GM23338 (cell line): ENCODE measurements around the gene KRT37. TPM values are rescaled to one million over a fixed set of nuclear protein-coding genes. Genes with fewer than 3 reads are reported as not detected.

Experiments
- ATAC-seq: fragments of 200-7000 bp; cut with Tn5 transposase; 3 replicates; pipeline ENCODE4 v1.9.1; 2020
- DNase-seq: peaks from one replicate; pipeline ENCODE4 v3.0.0-alpha.2; 2015; ENCODE audit warnings: low spot score
- H2AFZ ChIP-seq: fragments of 200-600 bp; sonication (generic); 2 replicates; pipeline ENCODE4 v1.8.0; 2016; ENCODE audit warnings: antibody characterized with exemption, mild to moderate bottlenecking, moderate library complexity
- H3F3A ChIP-seq: fragments of 200-600 bp; sonication (generic); replicated peaks from 2 replicates; pipeline ENCODE4 v1.8.0; 2017; ENCODE audit warnings: antibody characterized with exemption, mixed run types, low read depth
- H3K27ac ChIP-seq: fragments of 200-600 bp; sonication (generic); 2 replicates; pipeline ENCODE4 v1.6.1; 2016; ENCODE audit warnings: low read depth
- H3K27me3 ChIP-seq: fragments of 200-600 bp; sonication (generic); 2 replicates; pipeline ENCODE4 v1.8.0; 2016; ENCODE audit warnings: mild to moderate bottlenecking, mixed run types, moderate library complexity; ENCODE audit not compliant: insufficient read depth
- H3K36me3 ChIP-seq: fragments of 200-600 bp; sonication (generic); 2 replicates; pipeline ENCODE4 v1.8.0; 2016; ENCODE audit warnings: mild to moderate bottlenecking; ENCODE audit not compliant: insufficient read depth
- H3K4me1 ChIP-seq: fragments of 200-600 bp; sonication (generic); 2 replicates; pipeline ENCODE4 v1.8.0; 2016; ENCODE audit warnings: mild to moderate bottlenecking, moderate library complexity; ENCODE audit not compliant: insufficient read depth
- H3K4me2 ChIP-seq: fragments of 200-600 bp; sonication (generic); 2 replicates; pipeline ENCODE4 v1.7.1; 2017; ENCODE audit warnings: mixed run types
- H3K4me3 ChIP-seq: fragments of 200-600 bp; sonication (generic); 2 replicates; pipeline ENCODE4 v1.6.1; 2016; ENCODE audit warnings: mixed run types
- H3K79me2 ChIP-seq: fragments of 200-600 bp; sonication (generic); replicated peaks from 2 replicates; pipeline ENCODE4 v1.8.0; 2017; ENCODE audit warnings: mild to moderate bottlenecking; ENCODE audit not compliant: insufficient read depth
- H3K9me2 ChIP-seq: fragments of 200-600 bp; sonication (generic); 2 replicates; pipeline ENCODE4 v1.8.0; 2017; ENCODE audit not compliant: insufficient read depth
- H4K20me1 ChIP-seq: fragments of 200-600 bp; sonication (generic); replicated peaks from 2 replicates; pipeline ENCODE4 v1.8.0; 2017; ENCODE audit warnings: mild to moderate bottlenecking; ENCODE audit not compliant: insufficient read depth
- H3K27ac Mint-ChIP-seq: 2 replicates; pipeline ENCODE4 v1.8.0; 2020; ENCODE audit warnings: inconsistent platforms, mild to moderate bottlenecking, moderate library complexity, mixed read lengths
- H3K27me3 Mint-ChIP-seq: 3 replicates; pipeline ENCODE4 v1.8.0; 2022; ENCODE audit warnings: low read depth, mild to moderate bottlenecking, moderate library complexity, mixed read lengths, inconsistent platforms; ENCODE audit not compliant: insufficient read depth, poor library complexity
- H3K36me3 Mint-ChIP-seq: 3 replicates; pipeline ENCODE4 v1.8.0; 2021; ENCODE audit warnings: low read depth, mild to moderate bottlenecking, inconsistent platforms, moderate library complexity, mixed read lengths
- H3K4me1 Mint-ChIP-seq: 3 replicates; pipeline ENCODE4 v1.8.0; 2020; ENCODE audit warnings: mild to moderate bottlenecking, inconsistent platforms, mixed read lengths
- H3K4me3 Mint-ChIP-seq: 3 replicates; pipeline ENCODE4 v1.8.0; 2021; ENCODE audit warnings: moderate library complexity, mild to moderate bottlenecking, inconsistent platforms, mixed read lengths
- H3K9me3 Mint-ChIP-seq: 3 replicates; pipeline ENCODE4 v1.8.0; 2020; ENCODE audit warnings: moderate library complexity, mild to moderate bottlenecking, inconsistent platforms, mixed read lengths
- CREB1 ChIP-seq: fragments of 250-450 bp; sonication (Bioruptor Pico); IDR thresholded peaks from 2 replicates; pipeline ENCODE4 v1.5.0; 2020; ENCODE audit warnings: low read depth, mild to moderate bottlenecking, moderate library complexity
- EZH2 ChIP-seq: fragments of 200-600 bp; sonication (generic); IDR thresholded peaks from one replicate; pipeline ENCODE4 v1.8.0; 2017; ENCODE audit warnings: antibody characterized with exemption, mild to moderate bottlenecking, low read depth; ENCODE audit not compliant: unreplicated experiment
- EZH2phosphoT487 ChIP-seq: fragments of 200-600 bp; sonication (generic); IDR thresholded peaks from one replicate; pipeline ENCODE4 v1.8.1; 2018; ENCODE audit warnings: antibody characterized with exemption; ENCODE audit not compliant: unreplicated experiment
- JUNB ChIP-seq: IDR thresholded peaks from one replicate; pipeline ENCODE4 v1.6.1; 2016; ENCODE audit warnings: antibody characterized with exemption; ENCODE audit not compliant: unreplicated experiment
- NANOG ChIP-seq: IDR thresholded peaks from 2 replicates; pipeline ENCODE4 v1.6.1; 2016; ENCODE audit warnings: antibody characterized with exemption, borderline replicate concordance
- POLR2AphosphoS5 ChIP-seq: IDR thresholded peaks from 2 replicates; pipeline ENCODE4 v1.6.1; 2016; ENCODE audit warnings: antibody characterized with exemption, low read depth
- STAT1 ChIP-seq: IDR thresholded peaks from one replicate; pipeline ENCODE4 v1.6.1; 2016; ENCODE audit warnings: antibody characterized with exemption; ENCODE audit not compliant: unreplicated experiment
- ZNF114 ChIP-seq: fragments of 250-450 bp; sonication (Bioruptor Pico); IDR thresholded peaks from 2 replicates; pipeline ENCODE4 v1.5.0; 2020; ENCODE audit warnings: mild to moderate bottlenecking, moderate library complexity
- ZNF331 ChIP-seq: fragments of 250-450 bp; sonication (Bioruptor Pico); IDR thresholded peaks from 2 replicates; pipeline ENCODE4 v1.5.0; 2020; ENCODE audit warnings: low read depth, mild to moderate bottlenecking, moderate library complexity
- polyA plus RNA-seq: library from polyadenylated mRNA; unstranded; fragments of >200 nt; fragmentation: Nextera tagmentation; extraction: Ambion mirVana; gene quantifications from 2 replicates; pipeline ENCODE4 v1.2.1, GENCODE V29; 2016
- total RNA-seq: library from RNA; depleted of rRNA; stranded (reverse); fragments of >200 nt; shearing (Covaris generic); gene quantifications from 2 replicates; pipeline ENCODE4 v1.2.3, GENCODE V29; 2014
- TF ChIP-seq, protein P1 (sequence below): fragments of 250-450 bp; sonication (Bioruptor Pico); IDR thresholded peaks from 2 replicates; pipeline ENCODE4 v1.5.0; 2020; ENCODE audit warnings: mild to moderate bottlenecking, moderate library complexity
- TF ChIP-seq, protein P2 (sequence below), 2 experiments: fragments of 200-600 bp in 1 of 2; sonication (generic) in 1 of 2; conservative IDR thresholded peaks; 2 replicates each; pipeline versions ENCODE4 v1.5.1 to v1.6.1; 2016 to 2017; ENCODE audit warnings: antibody characterized with exemption in 2 of 2, low read depth in 2 of 2, mild to moderate bottlenecking in 2 of 2, moderate library complexity in 1 of 2
- TF ChIP-seq, protein P3 (sequence below): IDR thresholded peaks from one replicate; pipeline ENCODE4 v1.6.1; 2018; ENCODE audit warnings: antibody characterized with exemption; ENCODE audit not compliant: unreplicated experiment
- TF ChIP-seq, protein P4 (sequence below): IDR thresholded peaks from 2 replicates; pipeline ENCODE4 v1.6.1; 2016; ENCODE audit warnings: antibody characterized with exemption

The KRT37 gene
- total and polyA plus RNA-seq, 2 experiments from 2014 or later = not detected

DNA sequence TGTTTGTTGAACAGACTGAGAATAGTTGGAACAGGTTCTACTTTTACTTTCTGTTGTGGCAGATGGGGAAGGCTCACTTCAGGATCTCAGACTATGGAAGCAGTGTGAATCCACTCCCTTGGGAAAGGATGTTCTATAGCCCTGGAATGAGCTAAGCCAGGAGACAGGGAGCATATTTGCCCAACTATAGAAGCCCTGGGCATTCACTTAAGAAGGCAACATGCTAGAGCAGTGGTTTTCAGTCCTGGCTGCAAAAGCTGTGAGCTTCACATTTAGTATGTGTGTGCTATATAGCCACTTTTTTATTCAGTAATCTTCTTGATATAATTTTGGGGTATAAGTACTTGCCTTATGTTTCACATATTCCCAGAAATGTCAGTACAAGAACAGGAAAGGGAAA is 44.0 kb upstream of the KRT37 start:
- Histone ChIP-seq H3K4me3 (no peak overlapping the region), H3K36me3 (no peaks in the 10 kb centered on the region), H4K20me1 (no peaks in the 10 kb centered on the region), H3K4me2 (no peak overlapping the region), H3K9me2 (0 out of 2 replicates have a peak, but pooled peaks cover 4% of the 10 kb centered on the region), H3F3A (no peaks in the 10 kb centered on the region), H3K27ac (no peak overlapping the region), H3K4me1 (no peaks in the 10 kb centered on the region), H2AFZ (no peak overlapping the region), H3K79me2 (no peaks in the 10 kb centered on the region), H3K27me3 (no peaks in the 10 kb centered on the region)
- no peaks in the 10 kb centered on the region for H3K4me1 Mint-ChIP-seq
- peaks cover 4% of the 10 kb centered on the region for H3K27me3 Mint-ChIP-seq
- DNase-seq (no peak), ATAC-seq (no peak)
- no peak overlapping the region for H3K4me3 Mint-ChIP-seq
- TF ChIP-seq, protein P1, sequence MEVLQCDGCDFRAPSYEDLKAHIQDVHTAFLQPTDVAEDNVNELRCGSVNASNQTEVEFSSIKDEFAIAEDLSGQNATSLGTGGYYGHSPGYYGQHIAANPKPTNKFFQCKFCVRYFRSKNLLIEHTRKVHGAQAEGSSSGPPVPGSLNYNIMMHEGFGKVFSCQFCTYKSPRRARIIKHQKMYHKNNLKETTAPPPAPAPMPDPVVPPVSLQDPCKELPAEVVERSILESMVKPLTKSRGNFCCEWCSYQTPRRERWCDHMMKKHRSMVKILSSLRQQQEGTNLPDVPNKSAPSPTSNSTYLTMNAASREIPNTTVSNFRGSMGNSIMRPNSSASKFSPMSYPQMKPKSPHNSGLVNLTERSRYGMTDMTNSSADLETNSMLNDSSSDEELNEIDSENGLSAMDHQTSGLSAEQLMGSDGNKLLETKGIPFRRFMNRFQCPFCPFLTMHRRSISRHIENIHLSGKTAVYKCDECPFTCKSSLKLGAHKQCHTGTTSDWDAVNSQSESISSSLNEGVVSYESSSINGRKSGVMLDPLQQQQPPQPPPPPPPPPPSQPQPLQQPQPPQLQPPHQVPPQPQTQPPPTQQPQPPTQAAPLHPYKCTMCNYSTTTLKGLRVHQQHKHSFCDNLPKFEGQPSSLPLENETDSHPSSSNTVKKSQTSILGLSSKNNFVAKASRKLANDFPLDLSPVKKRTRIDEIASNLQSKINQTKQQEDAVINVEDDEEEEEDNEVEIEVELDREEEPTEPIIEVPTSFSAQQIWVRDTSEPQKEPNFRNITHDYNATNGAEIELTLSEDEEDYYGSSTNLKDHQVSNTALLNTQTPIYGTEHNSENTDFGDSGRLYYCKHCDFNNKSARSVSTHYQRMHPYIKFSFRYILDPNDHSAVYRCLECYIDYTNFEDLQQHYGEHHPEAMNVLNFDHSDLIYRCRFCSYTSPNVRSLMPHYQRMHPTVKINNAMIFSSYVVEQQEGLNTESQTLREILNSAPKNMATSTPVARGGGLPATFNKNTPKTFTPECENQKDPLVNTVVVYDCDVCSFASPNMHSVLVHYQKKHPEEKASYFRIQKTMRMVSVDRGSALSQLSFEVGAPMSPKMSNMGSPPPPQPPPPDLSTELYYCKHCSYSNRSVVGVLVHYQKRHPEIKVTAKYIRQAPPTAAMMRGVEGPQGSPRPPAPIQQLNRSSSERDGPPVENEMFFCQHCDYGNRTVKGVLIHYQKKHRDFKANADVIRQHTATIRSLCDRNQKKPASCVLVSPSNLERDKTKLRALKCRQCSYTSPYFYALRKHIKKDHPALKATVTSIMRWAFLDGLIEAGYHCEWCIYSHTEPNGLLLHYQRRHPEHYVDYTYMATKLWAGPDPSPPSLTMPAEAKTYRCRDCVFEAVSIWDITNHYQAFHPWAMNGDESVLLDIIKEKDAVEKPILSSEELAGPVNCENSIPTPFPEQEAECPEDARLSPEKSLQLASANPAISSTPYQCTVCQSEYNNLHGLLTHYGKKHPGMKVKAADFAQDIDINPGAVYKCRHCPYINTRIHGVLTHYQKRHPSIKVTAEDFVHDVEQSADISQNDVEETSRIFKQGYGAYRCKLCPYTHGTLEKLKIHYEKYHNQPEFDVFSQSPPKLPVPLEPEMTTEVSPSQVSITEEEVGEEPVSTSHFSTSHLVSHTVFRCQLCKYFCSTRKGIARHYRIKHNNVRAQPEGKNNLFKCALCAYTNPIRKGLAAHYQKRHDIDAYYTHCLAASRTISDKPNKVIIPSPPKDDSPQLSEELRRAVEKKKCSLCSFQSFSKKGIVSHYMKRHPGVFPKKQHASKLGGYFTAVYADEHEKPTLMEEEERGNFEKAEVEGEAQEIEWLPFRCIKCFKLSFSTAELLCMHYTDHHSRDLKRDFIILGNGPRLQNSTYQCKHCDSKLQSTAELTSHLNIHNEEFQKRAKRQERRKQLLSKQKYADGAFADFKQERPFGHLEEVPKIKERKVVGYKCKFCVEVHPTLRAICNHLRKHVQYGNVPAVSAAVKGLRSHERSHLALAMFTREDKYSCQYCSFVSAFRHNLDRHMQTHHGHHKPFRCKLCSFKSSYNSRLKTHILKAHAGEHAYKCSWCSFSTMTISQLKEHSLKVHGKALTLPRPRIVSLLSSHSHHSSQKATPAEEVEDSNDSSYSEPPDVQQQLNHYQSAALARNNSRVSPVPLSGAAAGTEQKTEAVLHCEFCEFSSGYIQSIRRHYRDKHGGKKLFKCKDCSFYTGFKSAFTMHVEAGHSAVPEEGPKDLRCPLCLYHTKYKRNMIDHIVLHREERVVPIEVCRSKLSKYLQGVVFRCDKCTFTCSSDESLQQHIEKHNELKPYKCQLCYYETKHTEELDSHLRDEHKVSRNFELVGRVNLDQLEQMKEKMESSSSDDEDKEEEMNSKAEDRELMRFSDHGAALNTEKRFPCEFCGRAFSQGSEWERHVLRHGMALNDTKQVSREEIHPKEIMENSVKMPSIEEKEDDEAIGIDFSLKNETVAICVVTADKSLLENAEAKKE (CRISPR knock-in tag) = no peak
- TF ChIP-seq, protein P2, sequence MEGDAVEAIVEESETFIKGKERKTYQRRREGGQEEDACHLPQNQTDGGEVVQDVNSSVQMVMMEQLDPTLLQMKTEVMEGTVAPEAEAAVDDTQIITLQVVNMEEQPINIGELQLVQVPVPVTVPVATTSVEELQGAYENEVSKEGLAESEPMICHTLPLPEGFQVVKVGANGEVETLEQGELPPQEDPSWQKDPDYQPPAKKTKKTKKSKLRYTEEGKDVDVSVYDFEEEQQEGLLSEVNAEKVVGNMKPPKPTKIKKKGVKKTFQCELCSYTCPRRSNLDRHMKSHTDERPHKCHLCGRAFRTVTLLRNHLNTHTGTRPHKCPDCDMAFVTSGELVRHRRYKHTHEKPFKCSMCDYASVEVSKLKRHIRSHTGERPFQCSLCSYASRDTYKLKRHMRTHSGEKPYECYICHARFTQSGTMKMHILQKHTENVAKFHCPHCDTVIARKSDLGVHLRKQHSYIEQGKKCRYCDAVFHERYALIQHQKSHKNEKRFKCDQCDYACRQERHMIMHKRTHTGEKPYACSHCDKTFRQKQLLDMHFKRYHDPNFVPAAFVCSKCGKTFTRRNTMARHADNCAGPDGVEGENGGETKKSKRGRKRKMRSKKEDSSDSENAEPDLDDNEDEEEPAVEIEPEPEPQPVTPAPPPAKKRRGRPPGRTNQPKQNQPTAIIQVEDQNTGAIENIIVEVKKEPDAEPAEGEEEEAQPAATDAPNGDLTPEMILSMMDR (conservative IDR thresholded peaks at IDR 0.05; ENCODE audit: low read depth in 2 of 2) = no peak
- TF ChIP-seq EZH2phosphoT487 = no peak
- TF ChIP-seq ZNF331 = no peak
- TF ChIP-seq CREB1 (CRISPR knock-in tag) = no peak
- TF ChIP-seq, protein P3, sequence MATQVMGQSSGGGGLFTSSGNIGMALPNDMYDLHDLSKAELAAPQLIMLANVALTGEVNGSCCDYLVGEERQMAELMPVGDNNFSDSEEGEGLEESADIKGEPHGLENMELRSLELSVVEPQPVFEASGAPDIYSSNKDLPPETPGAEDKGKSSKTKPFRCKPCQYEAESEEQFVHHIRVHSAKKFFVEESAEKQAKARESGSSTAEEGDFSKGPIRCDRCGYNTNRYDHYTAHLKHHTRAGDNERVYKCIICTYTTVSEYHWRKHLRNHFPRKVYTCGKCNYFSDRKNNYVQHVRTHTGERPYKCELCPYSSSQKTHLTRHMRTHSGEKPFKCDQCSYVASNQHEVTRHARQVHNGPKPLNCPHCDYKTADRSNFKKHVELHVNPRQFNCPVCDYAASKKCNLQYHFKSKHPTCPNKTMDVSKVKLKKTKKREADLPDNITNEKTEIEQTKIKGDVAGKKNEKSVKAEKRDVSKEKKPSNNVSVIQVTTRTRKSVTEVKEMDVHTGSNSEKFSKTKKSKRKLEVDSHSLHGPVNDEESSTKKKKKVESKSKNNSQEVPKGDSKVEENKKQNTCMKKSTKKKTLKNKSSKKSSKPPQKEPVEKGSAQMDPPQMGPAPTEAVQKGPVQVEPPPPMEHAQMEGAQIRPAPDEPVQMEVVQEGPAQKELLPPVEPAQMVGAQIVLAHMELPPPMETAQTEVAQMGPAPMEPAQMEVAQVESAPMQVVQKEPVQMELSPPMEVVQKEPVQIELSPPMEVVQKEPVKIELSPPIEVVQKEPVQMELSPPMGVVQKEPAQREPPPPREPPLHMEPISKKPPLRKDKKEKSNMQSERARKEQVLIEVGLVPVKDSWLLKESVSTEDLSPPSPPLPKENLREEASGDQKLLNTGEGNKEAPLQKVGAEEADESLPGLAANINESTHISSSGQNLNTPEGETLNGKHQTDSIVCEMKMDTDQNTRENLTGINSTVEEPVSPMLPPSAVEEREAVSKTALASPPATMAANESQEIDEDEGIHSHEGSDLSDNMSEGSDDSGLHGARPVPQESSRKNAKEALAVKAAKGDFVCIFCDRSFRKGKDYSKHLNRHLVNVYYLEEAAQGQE = no peak
- TF ChIP-seq, protein P4, sequence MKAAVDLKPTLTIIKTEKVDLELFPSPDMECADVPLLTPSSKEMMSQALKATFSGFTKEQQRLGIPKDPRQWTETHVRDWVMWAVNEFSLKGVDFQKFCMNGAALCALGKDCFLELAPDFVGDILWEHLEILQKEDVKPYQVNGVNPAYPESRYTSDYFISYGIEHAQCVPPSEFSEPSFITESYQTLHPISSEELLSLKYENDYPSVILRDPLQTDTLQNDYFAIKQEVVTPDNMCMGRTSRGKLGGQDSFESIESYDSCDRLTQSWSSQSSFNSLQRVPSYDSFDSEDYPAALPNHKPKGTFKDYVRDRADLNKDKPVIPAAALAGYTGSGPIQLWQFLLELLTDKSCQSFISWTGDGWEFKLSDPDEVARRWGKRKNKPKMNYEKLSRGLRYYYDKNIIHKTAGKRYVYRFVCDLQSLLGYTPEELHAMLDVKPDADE = no peak
- TF ChIP-seq EZH2 = no peak
- TF ChIP-seq STAT1 = no peak
- TF ChIP-seq JUNB = no peak
- TF ChIP-seq ZNF114 (CRISPR knock-in tag) = no peak
- TF ChIP-seq NANOG = no peak
- TF ChIP-seq POLR2AphosphoS5 = no peak
- peaks cover 14% of the 10 kb centered on the region; the same call in 2 of the 3 replicates for H3K9me3 Mint-ChIP-seq
- H3K27ac Mint-ChIP-seq = no peak overlapping the region
- H3K36me3 Mint-ChIP-seq = no peaks in the 10 kb centered on the region
